Urothelium cell line (cell line): ENCODE data around the gene USF1.
"Not testable (repeated sequence)": the region's sequence is repeated elsewhere in the genome, so short reads cannot be mapped to it uniquely, and the experiment has no call there.

Source experiments
- DNase-seq: peaks from one replicate; pipeline ENCODE4 v3.0.0; 2011; ENCODE audit warnings: low spot score, mixed read lengths
- FAIRE-seq: peaks from 2 replicates; lab custom pipeline; 2011; peaks lifted over from hg19 to GRCh38; lab: Jason Lieb, UNC

Gene USF1

GRCh38 chr1:161079436-161080110 is 33.8 kb upstream of the USF1 start:
- FAIRE-seq = no peak
- DNase-seq = no peak

GRCh38 chr1:161077426-161077825 is 31.6 kb upstream of the USF1 start:
- FAIRE-seq = no peak
- DNase-seq = no peak

GRCh38 chr1:161076410-161076809 is 30.6 kb upstream of the USF1 start:
- DNase-seq (no peak), FAIRE-seq (no peak)

- DNase-seq (peak; percentile 76), FAIRE-seq (no peak)
These were observed 29.0 kb upstream of the USF1 start for GRCh38 chr1:161074676-161075368.

- FAIRE-seq (no peak), DNase-seq (no peak)
These were observed 27.8 kb upstream of the USF1 start for GRCh38 chr1:161073474-161074121.

- DNase-seq (no peak), FAIRE-seq (no peak)
These were observed 27.1 kb upstream of the USF1 start for GRCh38 chr1:161072751-161073449.

- FAIRE-seq = no peak
These were observed 26.2 kb upstream of the USF1 start for GRCh38 chr1:161071886-161072371.

GRCh38 chr1:161070761-161071160 is 25.0 kb upstream of the USF1 start:
- no peak for DNase-seq
- FAIRE-seq = no peak

More at GRCh38 chr1:161071886-161072371, 26.2 kb upstream of the USF1 start:
- DNase-seq = peak; percentile 42

- FAIRE-seq (peak; percentile 13), DNase-seq (no peak)
These were observed 24.0 kb upstream of the USF1 start, which contains the start of gene ARHGAP30 for GRCh38 chr1:161069731-161070270. TSS of gene ARHGAP30 (minus strand) at chr1:161069891. CDS start at chr1:161069624, 267 bp downstream.

GRCh38 chr1:161069241-161069640 is 23.5 kb upstream of the USF1 start:
- no peak for FAIRE-seq

GRCh38 chr1:161068306-161069234 is 22.8 kb upstream of the USF1 start:
- FAIRE-seq (no peak), DNase-seq (no peak)

More at GRCh38 chr1:161069241-161069640, 23.5 kb upstream of the USF1 start:
- no peak for DNase-seq

GRCh38 chr1:161066694-161067093 is 20.9 kb upstream of the USF1 start:
- DNase-seq = no peak
- FAIRE-seq = no peak

GRCh38 chr1:161065681-161066080 is 19.9 kb upstream of the USF1 start:
- not testable (repeated sequence) for DNase-seq, FAIRE-seq

GRCh38 chr1:161063936-161064335 is 18.2 kb upstream of the USF1 start:
- not testable (repeated sequence) for FAIRE-seq, DNase-seq

GRCh38 chr1:161061419-161061818 is 15.6 kb upstream of the USF1 start:
- FAIRE-seq (no peak), DNase-seq (no peak)

- DNase-seq (no peak), FAIRE-seq (no peak)
These were observed 13.5 kb upstream of the USF1 start for GRCh38 chr1:161059293-161059692.

GRCh38 chr1:161054805-161055204 is 9.0 kb upstream of the USF1 start:
- DNase-seq (no peak), FAIRE-seq (no peak)

GRCh38 chr1:161054232-161054631 is 8.5 kb upstream of the USF1 start:
- FAIRE-seq = no peak

GRCh38 chr1:161052899-161053298 is 7.1 kb upstream of the USF1 start:
- no peak for DNase-seq
- FAIRE-seq = no peak

More at GRCh38 chr1:161054232-161054631, 8.5 kb upstream of the USF1 start:
- no peak for DNase-seq
